ENCODE measurements around the gene OR2L8.

GRCh38 chr1:247935781-247936180 is 12.9 kb upstream of the OR2L8 start:
- TF ChIP-seq REST (IDR thresholded peaks at IDR 0.05; ENCODE audit: insufficient read depth in 1 of 2, low read depth in 2 of 2, low read length in 1 of 2) (no peak), CTCF (IDR thresholded peaks at IDR 0.05) (no peak), SIN3A (IDR thresholded peaks at IDR 0.05; ENCODE audit: borderline replicate concordance, insufficient read depth, low read depth, low read length) (no peak)
